Astrocyte of the cerebellum (primary cell): ENCODE measurements around the gene OLFML2A.
"Not testable (repeated sequence)": the region's sequence is repeated elsewhere in the genome, so short reads cannot be mapped to it uniquely, and the experiment has no call there.

Source experiments
- DNase-seq: peaks from one replicate; pipeline ENCODE4 v3.0.0-alpha.2; 2011; ENCODE audit warnings: low read depth
- H3K4me3 ChIP-seq: 2 replicates; pipeline ENCODE4 v1.5.1; 2011; ENCODE audit warnings: mild to moderate bottlenecking, low read depth, low read length, moderate library complexity
- CTCF ChIP-seq: IDR thresholded peaks from 2 replicates; pipeline ENCODE4 v1.5.1; 2012; ENCODE audit warnings: low read length, low read depth, moderate library complexity, mild to moderate bottlenecking; ENCODE audit errors: missing control alignments
- in situ Hi-C: cut with HindIII; loops from 2 replicates; pipeline ENCODE4 v1.10.0; 2017; ENCODE audit warnings: low sequenced_read_pairs

Gene OLFML2A

GRCh38 chr9:124768750-124769548 lies 8.0 kb upstream of the OLFML2A start:
- no peak for TF ChIP-seq CTCF
- in situ Hi-C loops: no loop called here
- no peak overlapping the region for H3K4me3 ChIP-seq
- DNase-seq: no peak

- peak overlapping the region; percentile 66 for H3K4me3 ChIP-seq
- in situ Hi-C loops: loop anchor here (5.0 kb wide), 1 partner anchor 83 kb away; the partner anchor contains the start of gene WDR38
- DNase-seq: no peak
- no peak for TF ChIP-seq CTCF
These were observed 7.2 kb upstream of the OLFML2A start for GRCh38 chr9:124769549-124770358.

- peak overlapping the region; percentile 66 for H3K4me3 ChIP-seq
- in situ Hi-C loops: loop anchor here (5.0 kb wide), 1 partner anchor 82 kb away; the partner anchor contains the start of gene WDR38
- no peak for DNase-seq
- TF ChIP-seq CTCF: no peak
These were observed 6.4 kb upstream of the OLFML2A start for GRCh38 chr9:124770359-124771020.

GRCh38 chr9:124771021-124771866 lies 5.7 kb upstream of the OLFML2A start, which contains the start of gene NR6A1:
Gene NR6A1 (minus strand): TSS chr9:124771311.
- TF ChIP-seq CTCF: peak; percentile 19
- DNase-seq: peak; percentile 91
- H3K4me3 ChIP-seq: peak within 1 kb of the TSS; percentile 66
- in situ Hi-C loops: loop anchor here (5.0 kb wide), 1 partner anchor 81 kb away; the partner anchor contains the start of gene WDR38

- DNase-seq: no peak
- in situ Hi-C loops: loop anchor here (5.0 kb wide), 1 partner anchor 80 kb away; the partner anchor contains the start of gene WDR38
- peak overlapping the region; percentile 66 for H3K4me3 ChIP-seq
These were observed 4.9 kb upstream of the OLFML2A start for GRCh38 chr9:124771867-124772679.

GRCh38 chr9:124772877-124773276 lies 4.1 kb upstream of the OLFML2A start:
- in situ Hi-C loops: loop anchor here (5.0 kb wide), 1 partner anchor 79 kb away; the partner anchor contains the start of gene WDR38

More at GRCh38 chr9:124771867-124772679, 4.9 kb upstream of the OLFML2A start:
- peak; percentile 75 for TF ChIP-seq CTCF

More at GRCh38 chr9:124772877-124773276, 4.1 kb upstream of the OLFML2A start:
- not testable (repeated sequence) for H3K4me3 ChIP-seq, DNase-seq
